ENCODE measurements around the gene POPDC3.

The POPDC3 gene

GRCh38 chr6:105209950-105210706, 30.3 kb upstream of the POPDC3 start:
- Histone ChIP-seq H3K9me3 (ENCODE audit: insufficient read depth, low read length) (no peaks in the 10 kb centered on the region), H3K9me2 (replicated peaks; ENCODE audit: insufficient read depth, low read length) (no peaks in the 10 kb centered on the region), H3K36me3 (ENCODE audit: low read length) (no peaks in the 10 kb centered on the region), H3K79me2 (ENCODE audit: insufficient read depth, low read length) (no peaks in the 10 kb centered on the region), H2AFZ (ENCODE audit: low read depth, low read length, severe bottlenecking) (no peak overlapping the region), H3K4me3 (ENCODE audit: insufficient read depth, low read length, poor library complexity, severe bottlenecking) (no peak overlapping the region), H3K27me3 (ENCODE audit: low read length) (no peaks in the 10 kb centered on the region), H3K27ac (ENCODE audit: low read depth, low read length) (no peak overlapping the region), H3K4me2 (ENCODE audit: low read depth, low read length, poor library complexity, severe bottlenecking) (no peak overlapping the region), H3K9ac (ENCODE audit: low read length) (no peak overlapping the region), H3F3A (ENCODE audit: insufficient read depth) (no peaks in the 10 kb centered on the region), H4K20me1 (ENCODE audit: low read depth, low read length) (no peaks in the 10 kb centered on the region)
- TF ChIP-seq EZH2phosphoT487 (conservative IDR thresholded peaks at IDR 0.05; ENCODE audit: low read length) (no peak), CTCF (IDR thresholded peaks at IDR 0.05; ENCODE audit: insufficient read depth, low read length, poor library complexity, severe bottlenecking) (no peak)

- no peak overlapping the region for H3K4me3 ChIP-seq (ENCODE audit: insufficient read depth, low read length, poor library complexity, severe bottlenecking)
- no peaks in the 10 kb centered on the region for H3K9me3 ChIP-seq (ENCODE audit: insufficient read depth, low read length)
- no peaks in the 10 kb centered on the region for H3K27me3 ChIP-seq (ENCODE audit: low read length)
- H3K9me2 ChIP-seq (replicated peaks; ENCODE audit: insufficient read depth, low read length): no peaks in the 10 kb centered on the region
- no peak overlapping the region for H2AFZ ChIP-seq (ENCODE audit: low read depth, low read length, severe bottlenecking)
- no peaks in the 10 kb centered on the region for H3K79me2 ChIP-seq (ENCODE audit: insufficient read depth, low read length)
- no peak overlapping the region for H3K9ac ChIP-seq (ENCODE audit: low read length)
- no peaks in the 10 kb centered on the region for H4K20me1 ChIP-seq (ENCODE audit: low read depth, low read length)
- no peaks in the 10 kb centered on the region for H3K36me3 ChIP-seq (ENCODE audit: low read length)
- no peak overlapping the region for H3K27ac ChIP-seq (ENCODE audit: low read depth, low read length)
- H3K4me2 ChIP-seq (ENCODE audit: low read depth, low read length, poor library complexity, severe bottlenecking): no peak overlapping the region
- H3F3A ChIP-seq (ENCODE audit: insufficient read depth): no peaks in the 10 kb centered on the region
- TF ChIP-seq CTCF (IDR thresholded peaks at IDR 0.05; ENCODE audit: insufficient read depth, low read length, poor library complexity, severe bottlenecking): no peak
- TF ChIP-seq EZH2phosphoT487 (conservative IDR thresholded peaks at IDR 0.05; ENCODE audit: low read length): no peak
Observed at GRCh38 chr6:105207524-105208269, 27.9 kb upstream of the POPDC3 start.

GRCh38 chr6:105204768-105205167, 25.0 kb upstream of the POPDC3 start:
- Histone ChIP-seq H3K36me3 (ENCODE audit: low read length) (no peaks in the 10 kb centered on the region), H3K4me2 (ENCODE audit: low read depth, low read length, poor library complexity, severe bottlenecking) (no peak overlapping the region), H3K4me3 (ENCODE audit: insufficient read depth, low read length, poor library complexity, severe bottlenecking) (no peak overlapping the region), H3K9ac (ENCODE audit: low read length) (no peak overlapping the region), H3K9me2 (replicated peaks; ENCODE audit: insufficient read depth, low read length) (no peaks in the 10 kb centered on the region), H3K9me3 (ENCODE audit: insufficient read depth, low read length) (no peaks in the 10 kb centered on the region), H3K79me2 (ENCODE audit: insufficient read depth, low read length) (no peaks in the 10 kb centered on the region), H2AFZ (ENCODE audit: low read depth, low read length, severe bottlenecking) (no peak overlapping the region), H4K20me1 (ENCODE audit: low read depth, low read length) (no peaks in the 10 kb centered on the region), H3K27me3 (ENCODE audit: low read length) (0 out of 2 replicates have a peak, but pooled peaks cover 4% of the 10 kb centered on the region), H3K27ac (ENCODE audit: low read depth, low read length) (no peak overlapping the region), H3F3A (ENCODE audit: insufficient read depth) (no peaks in the 10 kb centered on the region)
- no peak for TF ChIP-seq CTCF (IDR thresholded peaks at IDR 0.05; ENCODE audit: insufficient read depth, low read length, poor library complexity, severe bottlenecking)
- TF ChIP-seq EZH2phosphoT487 (conservative IDR thresholded peaks at IDR 0.05; ENCODE audit: low read length): no peak

Measured in SU-DHL-6 (cell line).